Hepatocyte (in vitro differentiated cells): Measurements from ENCODE around the gene IREB2. TPM values are rescaled to one million over a fixed set of nuclear protein-coding genes. Genes with fewer than 3 reads are reported as not detected.
"Not testable (repeated sequence)": the region's sequence is repeated elsewhere in the genome, so short reads cannot be mapped to it uniquely, and the experiment has no call there.

Experiments
- DNase-seq: peaks from one replicate; pipeline ENCODE4 v3.0.0-alpha.2; 2016; ENCODE audit warnings: low spot score
- H2AFZ ChIP-seq: fragments of 200-600 bp; sonication (generic); 2 replicates; pipeline ENCODE4 v1.6.0; 2016; ENCODE audit warnings: antibody characterized with exemption, mild to moderate bottlenecking
- H3K27ac ChIP-seq: fragments of 200-600 bp; sonication (generic); 2 replicates; pipeline ENCODE4 v1.5.1; 2016; ENCODE audit warnings: mild to moderate bottlenecking
- H3K27me3 ChIP-seq: fragments of 200-600 bp; sonication (generic); 2 replicates; pipeline ENCODE4 v1.6.1; 2016
- H3K36me3 ChIP-seq: fragments of 200-600 bp; sonication (generic); replicated peaks from 2 replicates; pipeline ENCODE4 v1.5.1; 2016; ENCODE audit warnings: low read depth; ENCODE audit not compliant: insufficient read depth
- H3K4me1 ChIP-seq: fragments of 200-600 bp; sonication (generic); 2 replicates; pipeline ENCODE4 v1.5.1; 2016; ENCODE audit warnings: mild to moderate bottlenecking, moderate library complexity; ENCODE audit not compliant: insufficient read depth
- H3K4me2 ChIP-seq: fragments of 200-600 bp; sonication (generic); 2 replicates; pipeline ENCODE4 v1.6.0; 2016
- H3K4me3 ChIP-seq: fragments of 200-600 bp; sonication (generic); 2 replicates; pipeline ENCODE4 v1.5.1; 2016; ENCODE audit warnings: mild to moderate bottlenecking
- H3K79me2 ChIP-seq: fragments of 200-600 bp; sonication (generic); 2 replicates; pipeline ENCODE4 v1.6.0; 2017; ENCODE audit warnings: mild to moderate bottlenecking
- H3K9me2 ChIP-seq: fragments of 200-600 bp; sonication (generic); replicated peaks from 2 replicates; pipeline ENCODE4 v1.6.0; 2017; ENCODE audit warnings: mild to moderate bottlenecking; ENCODE audit not compliant: insufficient read depth
- H3K9me3 ChIP-seq: fragments of 200-600 bp; sonication (generic); 2 replicates; pipeline ENCODE4 v1.5.1; 2016; ENCODE audit warnings: low read depth, mild to moderate bottlenecking
- H4K20me1 ChIP-seq: fragments of 200-600 bp; sonication (generic); 2 replicates; pipeline ENCODE4 v1.6.0; 2016; ENCODE audit warnings: mild to moderate bottlenecking; ENCODE audit not compliant: insufficient read depth, poor library complexity, severe bottlenecking
- CTCF ChIP-seq: fragments of 200-600 bp; sonication (generic); IDR thresholded peaks from 2 replicates; pipeline ENCODE4 v1.5.1; 2016; ENCODE audit warnings: antibody characterized with exemption, mild to moderate bottlenecking; ENCODE audit not compliant: poor library complexity
- EZH2 ChIP-seq: fragments of 200-600 bp; sonication (generic); IDR thresholded peaks from 2 replicates; pipeline ENCODE4 v1.6.1; 2016; ENCODE audit warnings: antibody characterized with exemption, mild to moderate bottlenecking, borderline replicate concordance
- EZH2phosphoT487 ChIP-seq: fragments of 200-600 bp; sonication (generic); IDR thresholded peaks from one replicate; pipeline ENCODE4 v1.6.1; 2018; ENCODE audit warnings: antibody characterized with exemption, mild to moderate bottlenecking, low read depth, moderate library complexity; ENCODE audit not compliant: unreplicated experiment, severe bottlenecking
- WGBS: methylation state at CpG from one replicate; pipeline ENCODE4 v1.1.6; 2016; ENCODE audit warnings: low lambda C conversion rate; ENCODE audit errors: missing lambda C conversion rate; 5-methylcytosine and 5-hydroxymethylcytosine counted together
- polyA plus RNA-seq: library from polyadenylated mRNA; unstranded; fragments of >200 nt; fragmentation: Nextera tagmentation; extraction: Ambion mirVana; gene quantifications from 2 replicates; pipeline ENCODE4 v1.2.1, GENCODE V29; 2016
- total RNA-seq: library from RNA; depleted of rRNA; stranded (reverse); fragments of >200 nt; gene quantifications from 2 replicates; pipeline ENCODE4 v1.2.3, GENCODE V29; 2014

IREB2 gene
- total and polyA plus RNA-seq, 2 experiments from 2014 or later: 20.4 to 54.0 TPM

GRCh38 chr15:78537266-78537905, 99.4 kb downstream of the IREB2 start:
- Histone ChIP-seq H3K4me1 (peaks cover 13% of the 10 kb centered on the region), H3K9me3 (no peaks in the 10 kb centered on the region), H3K4me3 (no peak overlapping the region), H3K27me3 (no peaks in the 10 kb centered on the region), H3K27ac (peak overlapping the region; percentile 62), H4K20me1 (peaks cover 15% of the 10 kb centered on the region), H3K79me2 (peaks cover 18% of the 10 kb centered on the region), H2AFZ (no peak overlapping the region), H3K9me2 (no peaks in the 10 kb centered on the region), H3K36me3 (no peaks in the 10 kb centered on the region), H3K4me2 (no peak overlapping the region)
- no peak for TF ChIP-seq EZH2phosphoT487
- TF ChIP-seq EZH2: no peak
- TF ChIP-seq CTCF: no peak
- WGBS: 72% methylated on average over 5 of the region's 5 CpGs
- peak; percentile 20 for DNase-seq

GRCh38 chr15:78538358-78538757, 100.3 kb downstream of the IREB2 start:
- Histone ChIP-seq H3K9me3 (no peaks in the 10 kb centered on the region), H3K9me2 (no peaks in the 10 kb centered on the region), H3K27ac (peak overlapping the region; percentile 62), H3K4me1 (peaks cover 14% of the 10 kb centered on the region), H4K20me1 (peaks cover 16% of the 10 kb centered on the region), H3K4me2 (no peak overlapping the region), H2AFZ (no peak overlapping the region), H3K4me3 (no peak overlapping the region), H3K27me3 (no peaks in the 10 kb centered on the region), H3K79me2 (peaks cover 27% of the 10 kb centered on the region), H3K36me3 (no peaks in the 10 kb centered on the region)
- 79% methylated on average over 1 of the region's 1 CpG for WGBS
- TF ChIP-seq EZH2phosphoT487 (no peak), CTCF (no peak), EZH2 (no peak)
- no peak for DNase-seq

GRCh38 chr15:78539464-78540140, 101.6 kb downstream of the IREB2 start:
- WGBS: 88% methylated on average over 18 of the region's 18 CpGs
- H3K4me1 ChIP-seq: peaks cover 14% of the 10 kb centered on the region
- peaks cover 16% of the 10 kb centered on the region for H4K20me1 ChIP-seq
- peak overlapping the region; percentile 95 for H3K27ac ChIP-seq
- peak overlapping the region; percentile 74 for H3K4me3 ChIP-seq
- not testable (repeated sequence) for DNase-seq, H3K27me3 ChIP-seq, H3K9me2 ChIP-seq, H3K36me3 ChIP-seq, H3K9me3 ChIP-seq
- peak overlapping the region; percentile 88 for H2AFZ ChIP-seq
- peaks cover 27% of the 10 kb centered on the region for H3K79me2 ChIP-seq
- H3K4me2 ChIP-seq: peak overlapping the region; percentile 83

GRCh38 chr15:78540141-78540870, 102.3 kb downstream of the IREB2 start, which contains the start of gene PSMA4:
Gene PSMA4 (plus strand): TSS chr15:78540444. CDS start chr15:78541928, 1,484 bp downstream.
- no peaks in the 10 kb centered on the region for H3K36me3 ChIP-seq
- peak within 1 kb of the TSS; percentile 74 for H3K4me3 ChIP-seq
- H3K27ac ChIP-seq: peak within 1 kb of the TSS; percentile 95
- DNase-seq: peak; percentile 94
- peak within 1 kb of the TSS; percentile 88 for H2AFZ ChIP-seq
- no peaks in the 10 kb centered on the region for H3K9me2 ChIP-seq
- H3K27me3 ChIP-seq: no peaks in the 10 kb centered on the region
- under 1% methylated on average over 53 of the region's 56 CpGs for whole genome bisulfite sequencing
- peaks cover 16% of the 10 kb centered on the region for H4K20me1 ChIP-seq
- H3K9me3 ChIP-seq: no peaks in the 10 kb centered on the region
- TF ChIP-seq CTCF: no peak
- no peak for TF ChIP-seq EZH2
- no peak for TF ChIP-seq EZH2phosphoT487
- peak within 1 kb of the TSS; percentile 83 for H3K4me2 ChIP-seq
- peaks cover 14% of the 10 kb centered on the region for H3K4me1 ChIP-seq
- peaks cover 27% of the 10 kb centered on the region for H3K79me2 ChIP-seq
